ENCODE results near the gene SPATA2. TPM values are rescaled to one million over a fixed set of nuclear protein-coding genes. Genes with fewer than 3 reads are reported as not detected.

SPATA2 gene
- total and polyA plus RNA-seq, 2 of the 8 experiments (the other 6 are each of a cell fraction or from before 2014, with no cell fraction given): 11.0 to 13.0 TPM

DNA sequence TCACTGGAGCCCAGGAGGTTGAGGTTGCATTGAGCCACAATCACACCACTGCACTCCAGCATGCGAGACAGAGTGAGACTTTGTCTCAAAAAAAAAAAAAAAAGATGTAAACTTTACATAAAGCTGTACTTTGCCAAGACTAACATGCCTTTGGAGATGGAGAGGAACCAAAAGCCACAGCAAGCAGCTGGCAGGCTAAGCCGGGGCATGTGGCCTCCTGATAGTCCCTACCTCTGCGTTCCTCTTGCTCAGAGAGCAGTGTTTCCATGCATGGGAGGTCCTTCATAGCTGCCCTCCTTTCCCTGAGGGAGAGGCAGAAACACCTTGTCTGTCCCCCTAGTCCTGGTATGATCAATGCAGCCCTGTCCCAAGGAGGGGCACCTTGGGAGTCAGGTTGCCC lies 35.2 kb downstream of the SPATA2 start (continued):
- no peak for TF ChIP-seq NRF1 (IDR thresholded peaks at IDR 0.05; ENCODE audit: low read depth, low read length)
- no peak for TF ChIP-seq EP300 (IDR thresholded peaks at IDR 0.05; ENCODE audit: borderline replicate concordance in 1 of 2, low read depth in 2 of 2, low read length in 2 of 2)
- no peak for TF ChIP-seq SIX5 (IDR thresholded peaks at IDR 0.05; ENCODE audit: low read depth, low read length)
- TF ChIP-seq RBBP5 (IDR thresholded peaks at IDR 0.05; ENCODE audit: borderline replicate concordance, low read depth, low read length): no peak
- TF ChIP-seq, protein P1, sequence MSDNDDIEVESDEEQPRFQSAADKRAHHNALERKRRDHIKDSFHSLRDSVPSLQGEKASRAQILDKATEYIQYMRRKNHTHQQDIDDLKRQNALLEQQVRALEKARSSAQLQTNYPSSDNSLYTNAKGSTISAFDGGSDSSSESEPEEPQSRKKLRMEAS (IDR thresholded peaks at IDR 0.05): no peak

All from H1 (cell line).